ENCODE data around the gene DNAJB2. TPM values are rescaled to one million over a fixed set of nuclear protein-coding genes. Genes with fewer than 3 reads are reported as not detected.

Gene DNAJB2
- 25.1 TPM for polyA plus RNA-seq (2012; ENCODE audit: missing spikeins)

DNA sequence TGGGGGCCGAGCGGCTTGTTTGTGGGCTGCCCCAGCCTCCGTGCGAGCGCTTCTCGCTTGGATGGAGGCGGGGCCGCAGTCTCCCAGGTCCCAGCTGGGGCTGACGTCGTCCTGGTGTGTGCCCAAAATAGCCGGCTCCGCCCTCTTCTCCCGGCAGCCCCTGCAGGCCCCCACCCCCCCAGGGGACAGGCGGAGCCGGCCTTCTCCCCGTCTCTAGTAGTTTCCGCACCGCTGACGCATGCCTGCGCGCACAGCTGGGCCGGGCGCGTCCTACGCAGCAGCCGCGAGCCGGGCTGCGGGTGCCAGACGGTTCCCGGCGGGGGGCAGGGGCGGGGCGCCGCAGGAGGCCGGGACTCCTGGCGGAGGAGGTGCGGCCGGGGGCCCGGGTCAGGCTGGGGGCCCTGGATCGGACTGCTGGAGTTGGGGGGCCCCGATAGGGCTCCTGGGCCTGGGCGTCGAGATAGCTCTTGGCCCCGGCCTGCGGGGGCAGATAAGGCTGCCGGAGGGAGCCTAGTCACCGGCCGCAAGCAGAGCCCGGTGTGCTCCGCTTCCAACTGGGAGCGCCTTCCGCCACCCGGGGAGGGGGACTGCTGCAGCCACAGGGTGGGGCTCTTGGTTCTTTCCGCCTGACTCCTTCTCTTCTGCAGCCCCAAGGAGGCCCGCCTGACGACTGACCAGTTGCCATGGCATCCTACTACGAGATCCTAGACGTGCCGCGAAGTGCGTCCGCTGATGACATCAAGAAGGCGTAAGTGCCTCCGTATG lies at the start of gene DNAJB2:
TSS of gene DNAJB2 (plus strand) at position 216 of the 765 bp plus-strand sequence. CDS start at position 684, 468 bp downstream.
- FAIRE-seq (peak; percentile 99), DNase-seq (ENCODE audit: insufficient read length) (peak; percentile 99)
- peak; percentile 58 for TF ChIP-seq TAF1 (IDR thresholded peaks at IDR 0.05; ENCODE audit: borderline replicate concordance, low read depth, low read length)
- TF ChIP-seq POLR2A (IDR thresholded peaks at IDR 0.05; ENCODE audit: low read depth, low read length), result peak; percentile 79
- TF ChIP-seq POLR2AphosphoS5 (IDR thresholded peaks at IDR 0.05; ENCODE audit: low read depth, low read length), result 0 out of 2 replicates have a peak, but pooled peaks have one; percentile 45

GRCh38 chr2:219230059-219230540 lies 49.1 kb upstream of the DNAJB2 start:
- TF ChIP-seq POLR2AphosphoS5 (IDR thresholded peaks at IDR 0.05; ENCODE audit: low read depth, low read length), result no peak
- no peak for TF ChIP-seq TAF1 (IDR thresholded peaks at IDR 0.05; ENCODE audit: borderline replicate concordance, low read depth, low read length)
- no peak for TF ChIP-seq POLR2A (IDR thresholded peaks at IDR 0.05; ENCODE audit: low read depth, low read length)
- DNase-seq (ENCODE audit: insufficient read length), result no peak
- FAIRE-seq, result no peak

DNA sequence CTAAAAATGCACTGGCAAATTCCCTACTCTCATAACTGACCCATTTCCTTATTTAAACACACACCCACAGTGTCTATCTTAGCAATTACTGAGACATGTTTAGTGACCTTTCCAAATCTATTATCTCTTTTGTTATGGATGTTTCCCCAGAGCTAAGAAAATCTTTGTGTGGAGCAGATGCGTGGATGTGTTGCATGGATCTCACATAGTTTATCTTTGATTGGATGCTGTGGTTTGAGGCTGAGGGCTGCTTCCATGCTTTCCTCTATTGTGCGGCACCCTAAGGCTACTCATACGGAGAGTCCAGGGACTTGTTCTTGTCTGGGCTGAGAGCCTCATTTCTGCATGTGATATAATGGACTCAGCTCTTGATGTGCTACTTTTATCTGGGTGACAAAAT lies 44.8 kb upstream of the DNAJB2 start:
- DNase-seq (ENCODE audit: insufficient read length) (no peak), FAIRE-seq (no peak)
- TF ChIP-seq POLR2AphosphoS5 (IDR thresholded peaks at IDR 0.05; ENCODE audit: low read depth, low read length) (no peak), POLR2A (IDR thresholded peaks at IDR 0.05; ENCODE audit: low read depth, low read length) (no peak), TAF1 (IDR thresholded peaks at IDR 0.05; ENCODE audit: borderline replicate concordance, low read depth, low read length) (no peak)

DNA sequence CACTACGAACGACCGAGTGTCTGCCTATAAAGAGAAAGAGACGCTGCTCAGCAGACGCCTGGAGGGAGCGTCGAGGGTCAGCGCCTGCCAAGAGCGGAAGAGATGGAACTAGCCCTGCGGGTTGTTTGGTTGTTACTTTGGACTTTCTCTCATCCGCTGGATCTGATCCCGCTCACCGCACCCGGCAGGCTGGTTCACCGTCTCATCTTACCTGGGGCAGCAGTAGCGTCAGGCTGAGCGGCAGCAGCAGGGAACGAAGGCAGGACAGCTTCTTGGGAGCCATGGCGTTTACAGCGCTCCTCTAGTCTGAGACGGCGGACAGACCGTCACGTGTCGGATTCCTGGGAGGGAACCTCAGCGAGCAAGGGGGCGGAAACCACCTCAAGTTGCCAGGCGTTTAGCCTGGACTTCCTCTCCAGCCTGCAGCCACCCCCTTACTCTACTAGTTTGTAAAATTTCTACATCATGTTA lies 35.8 kb upstream of the DNAJB2 start:
- TF ChIP-seq POLR2AphosphoS5 (IDR thresholded peaks at IDR 0.05; ENCODE audit: low read depth, low read length) (no peak), TAF1 (IDR thresholded peaks at IDR 0.05; ENCODE audit: borderline replicate concordance, low read depth, low read length) (no peak), POLR2A (IDR thresholded peaks at IDR 0.05; ENCODE audit: low read depth, low read length) (no peak)
- no peak for FAIRE-seq
- no peak for DNase-seq (ENCODE audit: insufficient read length)

DNA sequence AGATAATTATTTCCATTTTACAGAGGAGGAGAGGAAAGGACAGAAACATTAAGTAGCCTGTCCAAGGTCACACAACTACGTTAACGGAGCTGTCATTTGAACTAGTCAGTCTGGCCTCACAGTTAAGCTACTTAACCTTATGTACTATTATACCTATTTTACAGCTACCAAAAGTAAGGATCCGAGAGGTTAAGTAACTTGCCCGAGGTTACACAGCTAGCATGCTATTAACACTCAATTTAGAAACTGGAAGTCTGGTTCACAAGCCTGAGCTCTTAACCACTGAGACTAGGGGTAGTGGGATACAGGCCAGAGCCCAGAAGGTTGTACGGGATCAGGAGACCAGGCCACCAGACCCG lies 34.4 kb upstream of the DNAJB2 start:
- FAIRE-seq (no peak), DNase-seq (ENCODE audit: insufficient read length) (no peak)
- TF ChIP-seq POLR2A (IDR thresholded peaks at IDR 0.05; ENCODE audit: low read depth, low read length), result no peak
- TF ChIP-seq TAF1 (IDR thresholded peaks at IDR 0.05; ENCODE audit: borderline replicate concordance, low read depth, low read length), result no peak
- TF ChIP-seq POLR2AphosphoS5 (IDR thresholded peaks at IDR 0.05; ENCODE audit: low read depth, low read length), result no peak

DNA sequence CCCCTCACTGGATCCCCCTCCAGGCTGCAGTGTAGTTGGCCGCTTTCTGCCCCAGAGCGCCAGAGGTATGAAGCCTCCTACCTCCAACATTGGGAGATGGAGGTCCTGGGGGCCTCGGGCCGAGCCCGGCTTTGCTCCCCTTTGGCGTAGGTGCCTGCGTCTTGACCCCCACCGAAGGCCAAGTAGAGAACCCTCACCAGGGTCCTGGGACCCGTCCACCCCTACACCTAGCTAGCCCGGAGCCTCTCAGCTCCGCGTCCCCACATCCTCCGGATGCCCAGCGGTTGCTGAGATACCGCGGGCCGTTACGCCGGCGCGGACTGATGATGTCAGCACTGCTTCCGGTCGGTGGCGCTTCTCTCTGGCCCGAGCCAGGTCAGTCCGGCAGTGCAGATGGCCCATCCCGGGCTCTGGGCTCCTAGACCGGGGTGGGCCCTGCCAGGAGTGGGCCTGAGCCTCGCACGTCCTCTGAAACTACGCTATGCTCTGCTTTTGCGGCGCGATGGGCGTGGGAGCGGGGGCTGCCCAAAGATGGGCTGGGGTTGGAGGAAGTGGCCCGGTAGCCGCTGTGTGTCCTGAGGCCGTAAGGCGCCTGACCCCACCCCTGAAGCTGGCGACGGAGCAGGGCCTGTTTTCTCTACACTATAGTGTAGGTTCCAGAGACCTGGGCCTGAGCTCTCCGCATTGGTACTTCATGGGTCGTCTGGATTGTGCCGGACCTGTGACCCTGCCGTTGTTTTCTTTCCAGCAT lies 33.8 kb upstream of the DNAJB2 start, which contains the start of the genes GLB1L and STK16:
TSS of gene GLB1L (minus strand) at position 297 of the 751 bp plus-strand sequence. CDS start 1,871 bp downstream, outside the sequence.
TSS of gene STK16 (plus strand) at position 332 of the 751 bp plus-strand sequence. CDS start 521 bp downstream, outside the sequence.
- peak; percentile 49 for TF ChIP-seq TAF1 (IDR thresholded peaks at IDR 0.05; ENCODE audit: borderline replicate concordance, low read depth, low read length)
- TF ChIP-seq POLR2A (IDR thresholded peaks at IDR 0.05; ENCODE audit: low read depth, low read length), result peak; percentile 89
- TF ChIP-seq POLR2AphosphoS5 (IDR thresholded peaks at IDR 0.05; ENCODE audit: low read depth, low read length), result no peak; the same call in 1 of the 2 replicates
- FAIRE-seq, result peak; percentile 96
- peak; percentile 99 for DNase-seq (ENCODE audit: insufficient read length)

GRCh38 chr2:219245899-219246230 lies 33.3 kb upstream of the DNAJB2 start:
- FAIRE-seq (no peak), DNase-seq (ENCODE audit: insufficient read length) (no peak)
- TF ChIP-seq POLR2AphosphoS5 (IDR thresholded peaks at IDR 0.05; ENCODE audit: low read depth, low read length) (no peak), POLR2A (IDR thresholded peaks at IDR 0.05; ENCODE audit: low read depth, low read length) (no peak), TAF1 (IDR thresholded peaks at IDR 0.05; ENCODE audit: borderline replicate concordance, low read depth, low read length) (no peak)

DNA sequence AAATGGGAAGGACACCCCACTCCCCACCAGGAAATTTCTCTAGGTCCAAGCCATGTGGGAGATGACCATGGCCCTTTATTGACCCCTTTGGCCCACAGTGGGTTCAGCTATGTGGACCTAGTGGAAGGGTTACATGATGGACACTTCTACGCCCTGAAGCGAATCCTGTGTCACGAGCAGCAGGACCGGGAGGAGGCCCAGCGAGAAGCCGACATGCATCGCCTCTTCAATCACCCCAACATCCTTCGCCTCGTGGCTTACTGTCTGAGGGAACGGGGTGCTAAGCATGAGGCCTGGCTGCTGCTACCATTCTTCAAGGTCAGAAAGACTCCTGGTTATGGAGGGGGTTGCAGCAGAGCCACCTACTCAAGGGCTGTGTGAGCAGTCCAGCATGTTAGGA lies 32.6 kb upstream of the DNAJB2 start:
- TF ChIP-seq TAF1 (IDR thresholded peaks at IDR 0.05; ENCODE audit: borderline replicate concordance, low read depth, low read length) (no peak), POLR2AphosphoS5 (IDR thresholded peaks at IDR 0.05; ENCODE audit: low read depth, low read length) (no peak)
- DNase-seq (ENCODE audit: insufficient read length) (no peak), FAIRE-seq (peak; percentile 30)

DNA sequence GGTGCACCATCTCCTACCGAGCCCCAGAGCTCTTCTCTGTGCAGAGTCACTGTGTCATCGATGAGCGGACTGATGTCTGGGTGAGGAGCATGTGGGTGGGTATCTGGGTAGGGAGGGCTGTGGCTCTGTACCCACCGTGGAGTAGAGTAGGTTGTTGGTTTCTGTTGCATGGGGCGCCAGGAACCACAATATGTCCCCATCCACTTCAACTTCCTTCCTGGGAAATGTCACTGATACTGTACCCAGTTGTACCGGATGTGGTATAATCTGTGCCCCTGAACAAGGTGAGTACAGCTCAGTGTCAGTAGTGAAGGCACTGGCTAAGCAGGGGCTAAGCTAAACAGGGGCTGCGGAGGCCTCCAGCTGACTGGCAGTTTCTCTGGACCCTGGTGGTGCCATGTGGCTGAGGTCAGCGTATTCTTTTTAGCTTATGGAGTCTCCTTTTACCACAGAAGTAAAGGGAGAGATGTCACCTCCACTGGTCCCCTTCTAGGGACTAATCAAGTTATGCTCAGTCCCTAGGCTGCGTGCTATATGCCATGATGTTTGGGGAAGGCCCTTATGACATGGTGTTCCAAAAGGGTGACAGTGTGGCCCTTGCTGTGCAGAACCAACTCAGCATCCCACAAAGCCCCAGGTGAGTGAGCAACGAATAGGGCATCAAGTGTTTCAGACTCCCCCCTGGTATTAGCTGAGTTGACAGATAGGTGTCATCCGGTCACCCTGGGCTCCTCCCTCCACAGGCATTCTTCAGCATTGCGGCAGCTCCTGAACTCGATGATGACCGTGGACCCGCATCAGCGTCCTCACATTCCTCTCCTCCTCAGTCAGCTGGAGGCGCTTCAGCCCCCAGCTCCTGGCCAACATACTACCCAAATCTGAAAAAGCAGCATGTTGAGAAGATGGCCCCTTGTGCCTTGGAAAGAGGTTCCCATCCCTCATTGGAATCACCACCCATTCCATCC lies 31.2 kb upstream of the DNAJB2 start:
- DNase-seq (ENCODE audit: insufficient read length) (no peak), FAIRE-seq (no peak)
- TF ChIP-seq POLR2AphosphoS5 (IDR thresholded peaks at IDR 0.05; ENCODE audit: low read depth, low read length) (no peak; the same call in 1 of the 2 replicates), TAF1 (IDR thresholded peaks at IDR 0.05; ENCODE audit: borderline replicate concordance, low read depth, low read length) (no peak), POLR2A (IDR thresholded peaks at IDR 0.05; ENCODE audit: low read depth, low read length) (no peak)

DNA sequence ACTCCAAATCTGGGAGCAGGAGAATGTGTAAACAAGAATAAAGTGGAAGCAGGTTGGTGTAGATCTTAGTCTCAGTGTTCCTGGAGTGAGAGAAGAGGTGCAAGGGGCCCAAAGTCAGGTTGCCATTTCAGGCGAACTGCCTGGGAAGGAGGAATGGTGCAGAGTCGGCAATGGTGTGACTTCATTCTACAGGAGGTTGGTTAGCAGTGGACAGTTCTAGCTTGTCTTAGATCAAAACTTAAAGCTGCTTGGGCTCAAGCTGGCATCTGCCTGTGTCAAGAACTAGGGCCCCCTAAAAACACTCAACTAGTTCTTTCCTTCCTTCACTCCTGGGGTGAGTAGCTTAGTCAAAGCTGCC lies 30.3 kb upstream of the DNAJB2 start:
- DNase-seq (ENCODE audit: insufficient read length) (no peak), FAIRE-seq (no peak)
- peak; percentile 50; the same call in 1 of the 2 replicates for TF ChIP-seq POLR2A (IDR thresholded peaks at IDR 0.05; ENCODE audit: low read depth, low read length)
- TF ChIP-seq TAF1 (IDR thresholded peaks at IDR 0.05; ENCODE audit: borderline replicate concordance, low read depth, low read length), result no peak
